K562 (cell line): ENCODE data around the gene CAMK2D. TPM values are rescaled to one million over a fixed set of nuclear protein-coding genes. Genes with fewer than 3 reads are reported as not detected.

Experiments used
- ATF7 ChIP-seq: fragments of 450-650 bp; IDR thresholded peaks from 2 replicates; pipeline ENCODE4 v1.7.1; 2014; ENCODE audit warnings: mild to moderate bottlenecking, moderate library complexity
- BHLHE40 ChIP-seq: IDR thresholded peaks from 2 replicates; pipeline ENCODE4 v1.6.1; 2011; ENCODE audit warnings: low read length, improper control_type of control experiment
- CEBPB ChIP-seq: fragments of 450-650 bp; IDR thresholded peaks from 2 replicates; pipeline ENCODE4 v1.6.1; 2016; ENCODE audit warnings: missing genetic modification characterization, missing compliant biosample characterization
- ELF4 ChIP-seq: fragments of 450-650 bp; formaldehyde crosslinking; IDR thresholded peaks from 2 replicates; pipeline ENCODE4 v1.4.0; 2022; ENCODE audit warnings: missing genetic modification characterization
- FOSL1 ChIP-seq: fragments of 200-800 bp; sonication (Bioruptor generic); conservative IDR thresholded peaks from 2 replicates; pipeline ENCODE4 v1.6.1; 2016; ENCODE audit warnings: missing genetic modification characterization, missing compliant biosample characterization
- GATAD2A ChIP-seq: fragments of 450-650 bp; IDR thresholded peaks from 2 replicates; pipeline ENCODE4 v1.6.1; 2017
- KAT7 ChIP-seq: sonication (generic); formaldehyde crosslinking; IDR thresholded peaks from 2 replicates; pipeline ENCODE4 v1.8.0; 2022; ENCODE audit warnings: missing genetic modification reagents, mild to moderate bottlenecking, borderline replicate concordance
- KDM4B ChIP-seq, 2 experiments: fragments of 450-650 bp in 1 of 2; sonication (generic) in 1 of 2; IDR thresholded peaks; 2 replicates each; pipeline ENCODE4 v1.6.1; 2016 to 2017; ENCODE audit warnings: borderline replicate concordance in 2 of 2, antibody characterized with exemption in 1 of 2, low read depth in 1 of 2, mild to moderate bottlenecking in 1 of 2
- MED1 ChIP-seq: sonication (generic); formaldehyde crosslinking; IDR thresholded peaks from 2 replicates; pipeline ENCODE4 v1.8.1; 2023; ENCODE audit warnings: missing genetic modification reagents, borderline replicate concordance
- SMAD4 ChIP-seq: fragments of 250-450 bp; sonication (Bioruptor Pico); conservative IDR thresholded peaks from 2 replicates; pipeline ENCODE4 v1.8.0; 2021; ENCODE audit warnings: inconsistent platforms, mild to moderate bottlenecking, moderate library complexity
- TAF7 ChIP-seq: fragments of 450-650 bp; IDR thresholded peaks from 2 replicates; pipeline ENCODE4 v1.6.1; 2016; ENCODE audit warnings: missing genetic modification characterization, missing compliant biosample characterization
- TEAD1 ChIP-seq, 2 experiments: fragments of 450-650 bp in 1 of 2; sonication (generic) in 1 of 2; formaldehyde crosslinking; IDR thresholded peaks; 2 replicates each; pipeline versions ENCODE4 v1.4.0 to v1.8.0; 2020 to 2022; ENCODE audit warnings: mild to moderate bottlenecking in 2 of 2, missing genetic modification reagents in 1 of 2
- ZNF224 ChIP-seq: sonication (generic); formaldehyde crosslinking; IDR thresholded peaks from 2 replicates; pipeline ENCODE4 v1.8.0; 2022; ENCODE audit warnings: mild to moderate bottlenecking, missing genetic modification reagents
- ZNF717 ChIP-seq: fragments of 250-450 bp; sonication (Bioruptor Pico); IDR thresholded peaks from 2 replicates; pipeline ENCODE4 v1.5.0; 2021
- polyA plus RNA-seq, 8 experiments: library from polyadenylated mRNA; depleted of rRNA in 4 of 8; stranded (reverse) in 5 of 8; unstranded in 3 of 8; fragments of >200 nt; fragmentation: Nextera tagmentation in 2 of 8; fragmentation: Illumina TruSeq in 1 of 8; extraction: Ambion mirVana in 2 of 8; extraction: Trizol in 1 of 8; gene quantifications; 2 replicates each; pipeline versions ENCODE4 v1.2.1 to v1.2.3, GENCODE V29; 2011 to 2014; ENCODE audit warnings: inconsistent platforms in 1 of 8, missing spikeins in 1 of 8
- total RNA-seq, 7 experiments: library from RNA; depleted of rRNA in 6 of 7; stranded (reverse); fragments of >200 nt in 6 of 7; fragmentation: Illumina TruSeq in 2 of 7; extraction: Trizol in 2 of 7; gene quantifications; 2 replicates each; pipeline versions ENCODE4 v1.2.1 to v1.2.3, GENCODE V29; 2011 to 2021; ENCODE audit warnings: low replicate concordance in 1 of 7
- TF ChIP-seq, protein P1 (sequence below), 3 experiments: IDR thresholded peaks in 2 of 3; conservative IDR thresholded peaks in 1 of 3; 2 replicates each; pipeline ENCODE4 v1.5.1; 2011 to 2012; ENCODE audit warnings: low read length in 3 of 3, mild to moderate bottlenecking in 3 of 3, control low read depth in 2 of 3, improper control_type of control experiment in 1 of 3, inconsistent platforms in 1 of 3, low read depth in 1 of 3, mixed read lengths in 1 of 3, moderate library complexity in 1 of 3; ENCODE audit not compliant: insufficient read depth in 2 of 3
- TF ChIP-seq, protein P2 (sequence below), 2 experiments: fragments of 450-650 bp; IDR thresholded peaks; 2 replicates each; pipeline ENCODE4 v1.6.1; 2016
- TF ChIP-seq, protein P3 (sequence below): fragments of 250-450 bp; sonication (Bioruptor Pico); IDR thresholded peaks from 2 replicates; pipeline ENCODE4 v1.5.0; 2020; ENCODE audit warnings: mild to moderate bottlenecking
- TF ChIP-seq, protein P4 (sequence below): sonication (generic); formaldehyde crosslinking; IDR thresholded peaks from 2 replicates; pipeline ENCODE4 v1.5.0; 2020; ENCODE audit warnings: missing genetic modification reagents
- TF ChIP-seq, protein P5 (sequence below): sonication (generic); formaldehyde crosslinking; IDR thresholded peaks from 2 replicates; pipeline ENCODE4 v1.8.1; 2023; ENCODE audit warnings: mild to moderate bottlenecking, missing genetic modification reagents

CAMK2D gene
- total and polyA plus RNA-seq, 9 of the 15 experiments (the other 6 are each of a cell fraction or from before 2014, with no cell fraction given): 0.01 to 0.33 (median 0.04) TPM; not detected in 2

DNA sequence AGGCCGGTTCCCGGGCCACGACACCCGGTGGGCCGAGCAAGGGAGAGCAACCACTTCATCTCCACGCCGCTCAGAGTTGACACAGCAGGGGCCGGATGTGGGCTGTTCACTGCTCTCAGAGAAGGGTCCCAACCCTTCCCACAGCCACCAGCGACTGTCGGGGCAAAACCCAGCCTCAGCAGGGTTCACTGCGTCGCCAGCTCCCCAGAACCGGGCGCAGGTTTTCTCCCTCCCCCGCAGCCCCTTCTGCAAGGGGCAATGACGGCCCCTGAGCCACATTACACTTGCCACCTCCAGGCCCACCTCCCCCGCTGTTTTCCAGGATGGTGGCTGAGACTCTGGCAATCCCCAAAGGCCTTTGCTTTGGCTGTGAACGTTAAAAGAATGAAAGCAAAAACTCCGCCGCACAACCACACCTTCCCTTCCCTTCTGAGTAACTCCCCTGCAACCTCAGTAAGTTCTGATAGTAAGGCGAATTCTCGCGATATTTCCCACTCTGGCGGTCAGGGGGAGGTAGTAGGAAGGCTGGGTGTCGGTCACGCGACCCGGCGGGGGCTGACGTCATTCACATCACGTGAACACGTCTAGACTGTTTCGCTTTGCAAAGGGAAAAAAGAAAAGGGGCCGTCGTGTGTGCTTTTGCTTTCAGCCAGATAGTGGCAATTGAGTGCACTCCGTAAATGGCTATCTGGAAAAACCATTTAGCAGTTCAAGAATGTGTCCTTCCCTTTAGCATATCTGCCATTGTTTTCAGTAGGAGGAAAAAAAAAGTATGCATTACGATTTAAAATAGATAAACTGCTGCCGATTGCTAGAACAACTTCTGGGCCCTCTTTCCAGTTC, 869 bp upstream of the CAMK2D start (continued):
- peak; percentile 97 for TF ChIP-seq BHLHE40
- TF ChIP-seq, protein P1, sequence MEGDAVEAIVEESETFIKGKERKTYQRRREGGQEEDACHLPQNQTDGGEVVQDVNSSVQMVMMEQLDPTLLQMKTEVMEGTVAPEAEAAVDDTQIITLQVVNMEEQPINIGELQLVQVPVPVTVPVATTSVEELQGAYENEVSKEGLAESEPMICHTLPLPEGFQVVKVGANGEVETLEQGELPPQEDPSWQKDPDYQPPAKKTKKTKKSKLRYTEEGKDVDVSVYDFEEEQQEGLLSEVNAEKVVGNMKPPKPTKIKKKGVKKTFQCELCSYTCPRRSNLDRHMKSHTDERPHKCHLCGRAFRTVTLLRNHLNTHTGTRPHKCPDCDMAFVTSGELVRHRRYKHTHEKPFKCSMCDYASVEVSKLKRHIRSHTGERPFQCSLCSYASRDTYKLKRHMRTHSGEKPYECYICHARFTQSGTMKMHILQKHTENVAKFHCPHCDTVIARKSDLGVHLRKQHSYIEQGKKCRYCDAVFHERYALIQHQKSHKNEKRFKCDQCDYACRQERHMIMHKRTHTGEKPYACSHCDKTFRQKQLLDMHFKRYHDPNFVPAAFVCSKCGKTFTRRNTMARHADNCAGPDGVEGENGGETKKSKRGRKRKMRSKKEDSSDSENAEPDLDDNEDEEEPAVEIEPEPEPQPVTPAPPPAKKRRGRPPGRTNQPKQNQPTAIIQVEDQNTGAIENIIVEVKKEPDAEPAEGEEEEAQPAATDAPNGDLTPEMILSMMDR (IDR thresholded peaks at IDR 0.05 in 2 of 3, conservative IDR thresholded peaks at IDR 0.05 in 1 of 3; ENCODE audit: insufficient read depth in 2 of 3, low read depth in 1 of 3, low read length in 3 of 3): no peak
- TF ChIP-seq TAF7: no peak
- no peak for TF ChIP-seq ELF4 (CRISPR knock-in tag)
- TF ChIP-seq FOSL1 (tag): 0 out of 2 replicates have a peak, but pooled peaks have one; percentile 28
- no peak for TF ChIP-seq ZNF224
- no peak for TF ChIP-seq MED1 (CRISPR knock-in tag)
- no peak for TF ChIP-seq TEAD1 (CRISPR knock-in tag; IDR thresholded peaks at IDR 0.05)
- peak; percentile 97 for TF ChIP-seq ATF7
- TF ChIP-seq, protein P2, sequence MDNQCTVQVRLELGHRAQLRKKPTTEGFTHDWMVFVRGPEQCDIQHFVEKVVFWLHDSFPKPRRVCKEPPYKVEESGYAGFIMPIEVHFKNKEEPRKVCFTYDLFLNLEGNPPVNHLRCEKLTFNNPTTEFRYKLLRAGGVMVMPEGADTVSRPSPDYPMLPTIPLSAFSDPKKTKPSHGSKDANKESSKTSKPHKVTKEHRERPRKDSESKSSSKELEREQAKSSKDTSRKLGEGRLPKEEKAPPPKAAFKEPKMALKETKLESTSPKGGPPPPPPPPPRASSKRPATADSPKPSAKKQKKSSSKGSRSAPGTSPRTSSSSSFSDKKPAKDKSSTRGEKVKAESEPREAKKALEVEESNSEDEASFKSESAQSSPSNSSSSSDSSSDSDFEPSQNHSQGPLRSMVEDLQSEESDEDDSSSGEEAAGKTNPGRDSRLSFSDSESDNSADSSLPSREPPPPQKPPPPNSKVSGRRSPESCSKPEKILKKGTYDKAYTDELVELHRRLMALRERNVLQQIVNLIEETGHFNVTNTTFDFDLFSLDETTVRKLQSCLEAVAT (IDR thresholded peaks at IDR 0.05): no peak
- no peak for TF ChIP-seq GATAD2A
- TF ChIP-seq, protein P3, sequence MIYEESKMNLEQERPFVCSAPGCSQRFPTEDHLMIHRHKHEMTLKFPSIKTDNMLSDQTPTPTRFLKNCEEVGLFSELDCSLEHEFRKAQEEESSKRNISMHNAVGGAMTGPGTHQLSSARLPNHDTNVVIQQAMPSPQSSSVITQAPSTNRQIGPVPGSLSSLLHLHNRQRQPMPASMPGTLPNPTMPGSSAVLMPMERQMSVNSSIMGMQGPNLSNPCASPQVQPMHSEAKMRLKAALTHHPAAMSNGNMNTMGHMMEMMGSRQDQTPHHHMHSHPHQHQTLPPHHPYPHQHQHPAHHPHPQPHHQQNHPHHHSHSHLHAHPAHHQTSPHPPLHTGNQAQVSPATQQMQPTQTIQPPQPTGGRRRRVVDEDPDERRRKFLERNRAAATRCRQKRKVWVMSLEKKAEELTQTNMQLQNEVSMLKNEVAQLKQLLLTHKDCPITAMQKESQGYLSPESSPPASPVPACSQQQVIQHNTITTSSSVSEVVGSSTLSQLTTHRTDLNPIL (CRISPR knock-in tag): no peak
- no peak for TF ChIP-seq ZNF717 (CRISPR knock-in tag)
- TF ChIP-seq, protein P4, sequence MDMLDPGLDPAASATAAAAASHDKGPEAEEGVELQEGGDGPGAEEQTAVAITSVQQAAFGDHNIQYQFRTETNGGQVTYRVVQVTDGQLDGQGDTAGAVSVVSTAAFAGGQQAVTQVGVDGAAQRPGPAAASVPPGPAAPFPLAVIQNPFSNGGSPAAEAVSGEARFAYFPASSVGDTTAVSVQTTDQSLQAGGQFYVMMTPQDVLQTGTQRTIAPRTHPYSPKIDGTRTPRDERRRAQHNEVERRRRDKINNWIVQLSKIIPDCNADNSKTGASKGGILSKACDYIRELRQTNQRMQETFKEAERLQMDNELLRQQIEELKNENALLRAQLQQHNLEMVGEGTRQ: peak; percentile 90
- TF ChIP-seq SMAD4 (CRISPR knock-in tag): peak; percentile 69
- TF ChIP-seq KAT7 (CRISPR knock-in tag): no peak
- no peak for TF ChIP-seq KDM4B (IDR thresholded peaks at IDR 0.05; ENCODE audit: borderline replicate concordance in 2 of 2, low read depth in 1 of 2)
- TF ChIP-seq CEBPB (tag): no peak
- TF ChIP-seq, protein P5, sequence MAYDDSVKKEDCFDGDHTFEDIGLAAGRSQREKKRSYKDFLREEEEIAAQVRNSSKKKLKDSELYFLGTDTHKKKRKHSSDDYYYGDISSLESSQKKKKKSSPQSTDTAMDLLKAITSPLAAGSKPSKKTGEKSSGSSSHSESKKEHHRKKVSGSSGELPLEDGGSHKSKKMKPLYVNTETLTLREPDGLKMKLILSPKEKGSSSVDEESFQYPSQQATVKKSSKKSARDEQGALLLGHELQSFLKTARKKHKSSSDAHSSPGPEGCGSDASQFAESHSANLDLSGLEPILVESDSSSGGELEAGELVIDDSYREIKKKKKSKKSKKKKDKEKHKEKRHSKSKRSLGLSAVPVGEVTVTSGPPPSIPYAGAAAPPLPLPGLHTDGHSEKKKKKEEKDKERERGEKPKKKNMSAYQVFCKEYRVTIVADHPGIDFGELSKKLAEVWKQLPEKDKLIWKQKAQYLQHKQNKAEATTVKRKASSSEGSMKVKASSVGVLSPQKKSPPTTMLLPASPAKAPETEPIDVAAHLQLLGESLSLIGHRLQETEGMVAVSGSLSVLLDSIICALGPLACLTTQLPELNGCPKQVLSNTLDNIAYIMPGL (CRISPR knock-in tag): no peak
